OCI-LY3 (cell line): ENCODE data around the gene AKIRIN2.

Source experiments
- EZH2phosphoT487 ChIP-seq: fragments of 200-600 bp; shearing (Covaris generic); IDR thresholded peaks from 2 replicates; pipeline ENCODE4 v1.6.1; 2018; ENCODE audit warnings: antibody characterized with exemption, mixed run types, low read depth
- TF ChIP-seq, protein P1 (sequence below): fragments of 200-600, 300-600 bp; sonication (generic); IDR thresholded peaks from 2 replicates; pipeline ENCODE4 v1.5.1; 2014; ENCODE audit warnings: antibody characterized with exemption, low read length, low read depth

DNA sequence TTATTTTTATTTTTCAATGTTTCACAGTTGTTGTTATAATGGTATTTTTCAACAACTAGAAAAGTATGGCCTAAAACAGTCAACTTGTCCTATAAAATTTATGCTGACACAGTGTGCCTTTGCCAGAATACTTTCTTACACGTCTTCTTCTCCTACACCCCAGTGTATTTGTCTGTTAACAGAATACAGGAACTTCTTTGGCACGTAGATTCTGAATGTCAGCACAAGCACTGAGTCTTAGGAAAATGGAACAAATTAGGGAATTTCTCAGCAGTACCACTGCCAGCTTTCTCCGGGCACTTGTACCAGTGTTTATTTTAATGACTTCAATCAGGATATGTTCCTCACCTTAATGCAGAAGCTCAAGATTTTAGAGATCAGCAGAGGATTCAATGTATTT, 26.7 kb upstream of the AKIRIN2 start:
- TF ChIP-seq, protein P1, sequence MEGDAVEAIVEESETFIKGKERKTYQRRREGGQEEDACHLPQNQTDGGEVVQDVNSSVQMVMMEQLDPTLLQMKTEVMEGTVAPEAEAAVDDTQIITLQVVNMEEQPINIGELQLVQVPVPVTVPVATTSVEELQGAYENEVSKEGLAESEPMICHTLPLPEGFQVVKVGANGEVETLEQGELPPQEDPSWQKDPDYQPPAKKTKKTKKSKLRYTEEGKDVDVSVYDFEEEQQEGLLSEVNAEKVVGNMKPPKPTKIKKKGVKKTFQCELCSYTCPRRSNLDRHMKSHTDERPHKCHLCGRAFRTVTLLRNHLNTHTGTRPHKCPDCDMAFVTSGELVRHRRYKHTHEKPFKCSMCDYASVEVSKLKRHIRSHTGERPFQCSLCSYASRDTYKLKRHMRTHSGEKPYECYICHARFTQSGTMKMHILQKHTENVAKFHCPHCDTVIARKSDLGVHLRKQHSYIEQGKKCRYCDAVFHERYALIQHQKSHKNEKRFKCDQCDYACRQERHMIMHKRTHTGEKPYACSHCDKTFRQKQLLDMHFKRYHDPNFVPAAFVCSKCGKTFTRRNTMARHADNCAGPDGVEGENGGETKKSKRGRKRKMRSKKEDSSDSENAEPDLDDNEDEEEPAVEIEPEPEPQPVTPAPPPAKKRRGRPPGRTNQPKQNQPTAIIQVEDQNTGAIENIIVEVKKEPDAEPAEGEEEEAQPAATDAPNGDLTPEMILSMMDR = no peak
- TF ChIP-seq EZH2phosphoT487 = no peak
